GF-D8 (cell line): ENCODE measurements around the gene NOS3.
"Not testable (repeated sequence)": the region's sequence is repeated elsewhere in the genome, so short reads cannot be mapped to it uniquely, and the experiment has no call there.

Experiments used
- DNase-seq: peaks from one replicate; lab custom pipeline; 2025; lab: John Stamatoyannopoulos, UW

Gene NOS3

GRCh38 chr7:151000897-151001495 lies 10.2 kb downstream of the NOS3 start:
- DNase-seq = no peak

- no peak for DNase-seq
Observed at GRCh38 chr7:151001546-151001945, 10.7 kb downstream of the NOS3 start.

- DNase-seq = no peak
Observed at GRCh38 chr7:151003572-151003971, 12.8 kb downstream of the NOS3 start.

GRCh38 chr7:151005566-151005965 lies 14.7 kb downstream of the NOS3 start:
- no peak for DNase-seq

GRCh38 chr7:151006590-151007300 lies 15.9 kb downstream of the NOS3 start:
- DNase-seq = no peak

GRCh38 chr7:151007469-151007898 lies 16.7 kb downstream of the NOS3 start:
- no peak for DNase-seq

- DNase-seq = peak; percentile 82
Observed at GRCh38 chr7:151008143-151008510, 17.3 kb downstream of the NOS3 start.

GRCh38 chr7:151008511-151009323 lies 17.9 kb downstream of the NOS3 start:
- peak; percentile 66 for DNase-seq

GRCh38 chr7:151009327-151010036 lies 18.7 kb downstream of the NOS3 start:
- DNase-seq = no peak

- DNase-seq = no peak
Observed at GRCh38 chr7:151010037-151010306, 19.2 kb downstream of the NOS3 start.

GRCh38 chr7:151010307-151011096 lies 19.7 kb downstream of the NOS3 start:
- DNase-seq = no peak

- no peak for DNase-seq
Observed at GRCh38 chr7:151011097-151011409, 20.2 kb downstream of the NOS3 start.

GRCh38 chr7:151011616-151012015 lies 20.8 kb downstream of the NOS3 start:
- not testable (repeated sequence) for DNase-seq

- DNase-seq = no peak
Observed at GRCh38 chr7:151012031-151012692, 21.3 kb downstream of the NOS3 start.

- peak; percentile 42 for DNase-seq
Observed at GRCh38 chr7:151012911-151013347, 22.1 kb downstream of the NOS3 start.

GRCh38 chr7:151013356-151013732 lies 22.5 kb downstream of the NOS3 start:
- DNase-seq = no peak

- DNase-seq = peak; percentile 93
Observed at GRCh38 chr7:151013733-151014497, 23.1 kb downstream of the NOS3 start.

- DNase-seq = no peak
Observed at GRCh38 chr7:151014950-151015349, 24.1 kb downstream of the NOS3 start.

- no peak for DNase-seq
Observed at GRCh38 chr7:151015967-151016366, 25.1 kb downstream of the NOS3 start.

GRCh38 chr7:151016505-151016904 lies 25.7 kb downstream of the NOS3 start:
- DNase-seq = no peak

GRCh38 chr7:151016942-151017341 lies 26.1 kb downstream of the NOS3 start:
- no peak for DNase-seq
